Omental fat pad (tissue), 4 donors: Measurements from ENCODE around the gene SAMD13. TPM values are rescaled to one million over a fixed set of nuclear protein-coding genes. Genes with fewer than 3 reads are reported as not detected.
"Not testable (repeated sequence)": the region's sequence is repeated elsewhere in the genome, so short reads cannot be mapped to it uniquely, and the experiment has no call there.

Source experiments
- ATAC-seq: fragments of 150-250 bp; one replicate; pipeline ENCODE4 v1.9.1; 2016; ENCODE audit warnings: mild to moderate bottlenecking, moderate library complexity; ENCODE audit not compliant: low FRiP score
- DNase-seq: peaks from one replicate; pipeline ENCODE4 v3.0.0-alpha.2; 2019; ENCODE audit warnings: low spot score
- total RNA-seq, 4 donors: library from RNA; depleted of rRNA; stranded (reverse); fragments of >200 nt; gene quantifications; one replicate each; pipeline ENCODE4 v1.1.0, GENCODE V29; 2016
- TF ChIP-seq, protein P1 (sequence below), 3 donors: fragments of 450-650 bp; IDR thresholded peaks; one replicate each; pipeline ENCODE4 v1.5.1; 2016 to 2017; ENCODE audit warnings: antibody characterized with exemption in 3 of 3, mild to moderate bottlenecking in 3 of 3, moderate library complexity in 2 of 3

SAMD13 gene
- total RNA-seq, 4 donors from 2014 or later = 0.63 to 1.3 (median 0.72) TPM; not detected in 1

DNA sequence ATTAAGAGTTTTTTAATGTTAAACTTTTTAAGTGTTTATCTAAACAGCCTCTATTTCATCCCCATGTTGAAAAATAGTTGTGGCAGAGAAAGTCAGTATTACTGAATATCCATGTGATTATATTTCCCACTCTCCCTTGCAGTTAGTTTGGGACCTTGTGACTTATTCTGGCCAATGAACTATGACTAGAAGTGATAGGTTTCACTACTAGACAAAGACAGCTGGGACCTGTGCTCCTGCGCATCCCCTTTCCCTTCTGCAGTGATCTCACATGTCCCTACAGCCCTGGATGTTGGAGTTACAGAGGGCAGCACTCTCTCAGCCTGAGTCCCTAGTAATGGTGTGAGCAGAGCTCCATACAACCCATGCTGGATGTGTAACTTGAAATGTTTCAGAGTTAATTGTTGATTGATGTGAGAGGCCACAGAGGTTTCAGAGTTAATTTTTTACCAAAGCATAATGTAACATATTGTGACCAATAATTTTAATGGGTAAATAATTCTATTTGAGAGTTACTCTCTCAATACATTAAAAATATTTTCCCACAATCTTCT, 18.7 kb upstream of the SAMD13 start:
- DNase-seq = no peak
- no peak for ATAC-seq
- TF ChIP-seq, protein P1, sequence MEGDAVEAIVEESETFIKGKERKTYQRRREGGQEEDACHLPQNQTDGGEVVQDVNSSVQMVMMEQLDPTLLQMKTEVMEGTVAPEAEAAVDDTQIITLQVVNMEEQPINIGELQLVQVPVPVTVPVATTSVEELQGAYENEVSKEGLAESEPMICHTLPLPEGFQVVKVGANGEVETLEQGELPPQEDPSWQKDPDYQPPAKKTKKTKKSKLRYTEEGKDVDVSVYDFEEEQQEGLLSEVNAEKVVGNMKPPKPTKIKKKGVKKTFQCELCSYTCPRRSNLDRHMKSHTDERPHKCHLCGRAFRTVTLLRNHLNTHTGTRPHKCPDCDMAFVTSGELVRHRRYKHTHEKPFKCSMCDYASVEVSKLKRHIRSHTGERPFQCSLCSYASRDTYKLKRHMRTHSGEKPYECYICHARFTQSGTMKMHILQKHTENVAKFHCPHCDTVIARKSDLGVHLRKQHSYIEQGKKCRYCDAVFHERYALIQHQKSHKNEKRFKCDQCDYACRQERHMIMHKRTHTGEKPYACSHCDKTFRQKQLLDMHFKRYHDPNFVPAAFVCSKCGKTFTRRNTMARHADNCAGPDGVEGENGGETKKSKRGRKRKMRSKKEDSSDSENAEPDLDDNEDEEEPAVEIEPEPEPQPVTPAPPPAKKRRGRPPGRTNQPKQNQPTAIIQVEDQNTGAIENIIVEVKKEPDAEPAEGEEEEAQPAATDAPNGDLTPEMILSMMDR (IDR thresholded peaks at IDR 0.05) = no peak

DNA sequence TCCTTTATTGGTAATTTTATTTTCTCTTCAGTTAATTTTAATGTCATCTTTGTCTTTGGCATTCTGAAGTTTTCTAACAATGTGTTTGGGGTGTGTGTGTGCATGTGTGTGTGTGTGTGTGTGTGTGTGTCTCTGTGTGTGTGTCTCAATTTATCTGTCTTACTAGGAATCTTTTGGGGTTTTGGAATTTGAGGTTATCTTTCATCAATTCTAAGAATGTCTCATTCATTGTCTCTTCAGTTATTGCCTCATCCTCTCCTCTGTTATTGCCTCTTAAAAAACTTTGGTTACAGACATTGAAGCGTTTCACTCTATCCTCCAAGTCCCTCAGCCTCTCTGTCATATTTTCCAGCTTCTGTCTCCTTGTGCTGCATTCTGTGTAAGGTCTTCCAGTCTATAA, 18.1 kb upstream of the SAMD13 start:
- DNase-seq = no peak
- ATAC-seq = no peak
- TF ChIP-seq, protein P1 (IDR thresholded peaks at IDR 0.05) = no peak

DNA sequence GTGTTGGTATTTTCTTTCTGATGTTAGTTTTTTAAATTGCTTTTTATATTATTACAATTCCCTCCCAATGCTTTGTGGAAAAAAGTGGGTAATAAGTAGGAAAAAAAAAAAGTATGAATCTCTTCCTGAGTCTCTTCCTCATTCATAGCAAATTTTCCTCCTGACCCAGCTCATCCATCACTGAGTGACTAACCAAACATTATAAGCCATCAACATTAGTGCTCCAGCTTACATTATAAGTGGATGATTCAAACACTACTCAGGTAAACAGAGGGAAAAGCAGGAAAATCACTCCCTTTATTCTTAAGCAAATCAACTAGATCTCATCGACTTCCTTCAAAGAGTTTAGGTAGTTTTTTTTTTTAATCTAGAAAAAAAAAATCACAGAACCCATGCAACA, 15.4 kb upstream of the SAMD13 start:
- TF ChIP-seq, protein P1 (IDR thresholded peaks at IDR 0.05) = no peak

DNA sequence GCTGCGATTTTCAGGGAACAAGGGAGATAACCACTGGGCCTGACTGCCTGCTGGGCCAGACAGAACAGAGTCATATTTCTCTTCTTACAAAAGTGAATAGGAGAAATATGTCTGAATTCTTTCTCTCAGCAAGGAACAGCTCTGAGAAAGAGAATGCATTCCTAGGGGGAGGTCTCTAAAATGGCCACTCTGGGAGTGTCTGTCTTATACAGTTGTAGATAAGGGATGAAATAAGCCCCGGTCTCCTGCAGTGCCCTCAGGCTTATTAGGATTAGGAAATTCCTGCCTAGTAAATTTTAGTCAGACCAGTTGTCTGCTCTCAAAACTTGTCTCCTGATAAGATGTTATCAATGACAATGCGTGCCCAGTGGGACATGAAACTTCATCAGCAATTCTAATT, 14.1 kb upstream of the SAMD13 start:
- ATAC-seq, DNase-seq: not testable (repeated sequence)

More for the DNA sequence above, 15.4 kb upstream of the SAMD13 start:
- ATAC-seq (no peak), DNase-seq (no peak)

DNA sequence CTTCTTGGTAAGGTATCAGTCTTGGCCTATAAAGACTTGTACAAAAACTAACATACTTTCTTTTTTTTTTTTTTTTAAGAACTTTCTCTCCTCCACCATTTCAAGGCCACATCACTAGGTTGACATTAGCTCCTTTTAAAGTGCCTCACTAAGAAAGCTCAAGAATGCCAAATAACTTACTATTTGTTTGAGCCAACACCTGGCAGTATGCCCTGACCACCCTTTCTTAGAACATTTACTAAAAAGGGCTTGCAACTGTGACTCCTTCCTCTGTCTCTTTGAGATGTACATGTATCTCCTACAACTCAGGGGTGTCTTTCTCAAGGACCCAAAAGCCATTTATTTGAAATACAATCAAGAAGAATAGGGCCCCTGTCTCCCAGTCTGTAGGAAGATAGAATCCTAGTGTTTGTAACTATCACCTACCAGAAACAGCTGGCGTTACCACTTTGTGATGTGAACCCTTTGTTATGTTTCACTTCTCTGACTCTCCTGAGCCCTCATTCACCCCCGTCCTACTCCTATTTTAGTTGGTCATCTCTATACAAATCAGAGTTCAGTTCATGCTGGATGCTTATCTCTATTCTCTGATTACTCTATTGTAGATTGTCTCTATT, 12.2 kb upstream of the SAMD13 start:
- TF ChIP-seq, protein P1 (IDR thresholded peaks at IDR 0.05) = no peak
- DNase-seq (no peak), ATAC-seq (no peak)

DNA sequence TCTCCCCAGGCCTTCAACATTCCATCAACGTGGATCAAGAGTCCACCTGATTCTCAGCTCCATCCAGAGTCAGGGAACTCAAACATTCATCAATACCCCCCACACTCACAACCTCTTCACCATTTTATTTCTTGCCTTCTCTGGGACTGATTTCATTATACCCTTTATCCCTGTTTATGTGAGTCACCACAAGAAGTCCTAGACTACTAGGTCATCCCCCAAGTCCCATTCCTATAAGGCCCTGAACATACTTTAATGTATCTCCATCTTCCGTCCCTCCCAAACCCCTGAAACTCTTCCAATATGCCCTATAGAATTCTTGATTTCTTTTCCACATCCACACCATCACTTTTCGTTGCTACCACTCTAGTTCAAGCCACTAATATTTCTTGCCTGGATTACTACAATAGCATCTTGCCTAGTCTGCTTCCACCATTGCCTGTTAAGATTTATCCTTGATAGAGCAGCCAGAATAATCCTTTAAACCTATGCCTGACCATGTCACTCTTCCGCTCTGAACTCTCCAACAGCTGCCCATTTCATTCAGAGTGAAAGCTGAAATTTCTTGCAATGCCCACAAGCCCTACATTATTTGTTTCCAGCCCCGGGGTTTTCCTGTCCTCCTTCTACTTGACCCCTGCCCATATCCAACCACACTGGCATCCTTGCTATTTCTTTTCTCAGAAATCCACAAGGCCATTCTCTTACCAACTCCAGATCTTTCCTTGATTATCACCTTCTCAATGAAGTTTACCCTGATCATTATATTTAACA, 9.4 kb upstream of the SAMD13 start:
- ATAC-seq = no peak
- no peak for DNase-seq
- TF ChIP-seq, protein P1 (IDR thresholded peaks at IDR 0.05) = no peak

DNA sequence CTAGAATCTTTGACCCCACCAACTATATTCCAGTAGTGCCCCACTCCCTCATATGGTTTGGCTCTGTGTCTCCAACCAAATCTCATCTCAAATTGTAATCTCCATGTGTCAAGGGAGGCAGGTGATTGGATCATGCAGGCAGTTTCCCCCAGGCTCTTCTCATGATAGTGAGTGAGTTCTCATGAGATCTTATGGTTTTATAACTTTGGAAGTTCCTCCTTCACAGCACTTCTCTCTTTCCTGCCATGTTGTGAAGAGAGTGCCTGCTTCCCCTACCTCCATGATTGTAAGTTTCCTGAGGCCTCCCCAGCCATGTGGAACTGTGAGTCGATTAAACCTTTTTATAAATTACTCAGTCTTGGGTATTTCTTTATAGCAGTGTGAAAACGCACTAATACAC, 7.7 kb upstream of the SAMD13 start:
- DNase-seq = no peak
- TF ChIP-seq, protein P1 (IDR thresholded peaks at IDR 0.05) = no peak
- ATAC-seq = no peak
